HUES48 (cell line): ENCODE data around the gene NRG2.

Experiments
- H3K27ac ChIP-seq: one replicate; pipeline ENCODE4 v1.7.0; 2013; ENCODE audit warnings: low read depth, low read length, inconsistent platforms
- H3K27me3 ChIP-seq: 2 replicates; pipeline ENCODE4 v1.6.1; 2013; ENCODE audit warnings: mild to moderate bottlenecking, low read length; ENCODE audit not compliant: control insufficient read depth, insufficient read depth
- H3K36me3 ChIP-seq: 2 replicates; pipeline ENCODE4 v1.6.1; 2013; ENCODE audit warnings: low read length; ENCODE audit not compliant: control insufficient read depth, insufficient read depth
- H3K4me1 ChIP-seq: 2 replicates; pipeline ENCODE4 v1.6.1; 2013; ENCODE audit warnings: mild to moderate bottlenecking, low read length; ENCODE audit not compliant: control insufficient read depth, insufficient read depth
- H3K4me3 ChIP-seq: 2 replicates; pipeline ENCODE4 v1.5.1; 2013; ENCODE audit warnings: mild to moderate bottlenecking, low read depth, low read length
- H3K9ac ChIP-seq: 2 replicates; pipeline ENCODE4 v1.6.1; 2013; ENCODE audit warnings: mild to moderate bottlenecking, low read depth, low read length, moderate library complexity
- H3K9me3 ChIP-seq: 2 replicates; pipeline ENCODE4 v1.6.1; 2013; ENCODE audit warnings: low read length; ENCODE audit not compliant: control insufficient read depth, insufficient read depth

NRG2 gene

DNA sequence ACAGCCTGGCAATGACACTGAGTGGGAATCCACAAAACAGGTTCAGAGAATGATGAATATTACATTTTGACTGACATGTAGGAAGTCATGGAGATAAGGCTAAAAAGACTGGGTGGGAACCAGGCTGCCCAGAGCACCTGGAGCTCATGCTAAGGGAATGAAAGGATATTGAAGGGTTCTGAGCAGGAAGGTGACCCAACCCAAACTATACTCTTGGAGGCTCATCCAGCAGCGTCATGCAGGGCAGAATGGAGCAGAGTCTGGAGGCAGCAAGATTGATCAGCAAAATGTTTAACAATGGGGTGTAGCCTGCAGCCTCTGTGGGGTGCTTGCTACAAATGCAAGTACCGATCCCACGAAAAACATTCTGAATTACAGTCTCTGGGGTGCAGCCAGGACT is 127.3 kb downstream of the NRG2 start:
- no peak overlapping the region for H3K4me3 ChIP-seq
- no peak overlapping the region for H3K27ac ChIP-seq

DNA sequence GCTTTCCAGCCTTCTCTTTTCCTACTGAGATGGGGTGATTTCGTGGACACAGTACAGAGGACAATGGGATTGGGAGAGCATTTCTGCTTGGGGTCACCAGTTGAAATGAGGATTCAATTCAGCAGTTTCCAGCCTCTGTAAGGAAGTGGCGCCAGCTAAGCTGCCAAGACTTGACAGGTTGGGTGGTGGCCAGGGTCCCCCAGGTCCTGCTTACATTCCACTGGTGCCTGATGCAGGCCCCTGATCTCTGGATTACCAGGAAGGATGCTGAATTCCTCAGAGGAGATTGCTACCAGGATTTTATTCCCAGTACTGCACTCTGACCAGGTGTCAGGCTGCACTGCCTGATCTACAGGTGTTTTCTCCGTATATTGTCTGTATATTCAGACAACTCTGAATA is 127.8 kb downstream of the NRG2 start:
- peaks cover 6% of the 10 kb centered on the region; the same call in 1 of the 2 replicates for H3K27me3 ChIP-seq
- peaks cover 9% of the 10 kb centered on the region for H3K4me1 ChIP-seq
- H3K9me3 ChIP-seq = no peaks in the 10 kb centered on the region
- H3K9ac ChIP-seq = no peak overlapping the region
- no peaks in the 10 kb centered on the region for H3K36me3 ChIP-seq
- no peak overlapping the region for H3K4me3 ChIP-seq
- H3K27ac ChIP-seq = no peak overlapping the region

More for the DNA sequence above, 127.3 kb downstream of the NRG2 start:
- Histone ChIP-seq H3K9me3 (no peaks in the 10 kb centered on the region), H3K9ac (no peak overlapping the region), H3K27me3 (peaks cover 6% of the 10 kb centered on the region; the same call in 1 of the 2 replicates), H3K36me3 (no peaks in the 10 kb centered on the region), H3K4me1 (peaks cover 9% of the 10 kb centered on the region)

DNA sequence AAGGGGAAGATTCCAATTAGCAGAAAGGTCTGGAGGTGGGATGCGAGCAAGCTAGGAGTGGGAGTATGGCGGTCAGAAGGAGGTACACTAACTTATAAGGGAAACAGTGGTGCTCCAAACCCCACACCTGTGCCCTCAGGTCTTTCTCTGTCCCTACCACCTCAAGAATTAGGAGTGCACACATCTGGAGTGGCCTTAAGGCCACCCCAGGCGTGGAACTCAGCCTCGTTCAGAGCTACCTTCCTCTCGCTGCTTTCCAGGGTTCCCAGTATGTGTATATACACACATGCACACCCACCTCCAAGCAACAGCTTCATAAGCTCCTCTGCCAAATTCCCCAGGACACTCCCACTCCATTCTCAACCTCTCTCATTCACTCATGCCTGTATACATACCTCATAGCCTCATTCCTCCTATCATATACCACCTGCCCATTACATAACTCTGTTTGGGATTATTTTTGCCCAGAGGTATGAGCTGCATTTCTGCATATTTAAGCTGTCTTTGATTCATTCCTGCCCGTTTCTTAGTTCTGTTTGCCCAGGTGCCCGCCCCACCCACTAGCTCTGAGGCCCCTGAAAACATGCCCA is 128.8 kb downstream of the NRG2 start:
- H3K4me1 ChIP-seq = peaks cover 9% of the 10 kb centered on the region
- no peaks in the 10 kb centered on the region for H3K36me3 ChIP-seq
- H3K9me3 ChIP-seq = no peaks in the 10 kb centered on the region
- no peak overlapping the region for H3K27ac ChIP-seq
- H3K9ac ChIP-seq = no peak overlapping the region
- no peak overlapping the region for H3K4me3 ChIP-seq
- H3K27me3 ChIP-seq = peaks cover 5% of the 10 kb centered on the region; the same call in 1 of the 2 replicates

- Histone ChIP-seq H3K36me3 (no peaks in the 10 kb centered on the region), H3K4me1 (peaks cover 9% of the 10 kb centered on the region), H3K9ac (no peak overlapping the region), H3K9me3 (no peaks in the 10 kb centered on the region), H3K27me3 (peaks cover 5% of the 10 kb centered on the region; the same call in 1 of the 2 replicates), H3K27ac (no peak overlapping the region), H3K4me3 (no peak overlapping the region)
These were observed 130.3 kb downstream of the NRG2 start for GRCh38 chr5:139912804-139913203.

DNA sequence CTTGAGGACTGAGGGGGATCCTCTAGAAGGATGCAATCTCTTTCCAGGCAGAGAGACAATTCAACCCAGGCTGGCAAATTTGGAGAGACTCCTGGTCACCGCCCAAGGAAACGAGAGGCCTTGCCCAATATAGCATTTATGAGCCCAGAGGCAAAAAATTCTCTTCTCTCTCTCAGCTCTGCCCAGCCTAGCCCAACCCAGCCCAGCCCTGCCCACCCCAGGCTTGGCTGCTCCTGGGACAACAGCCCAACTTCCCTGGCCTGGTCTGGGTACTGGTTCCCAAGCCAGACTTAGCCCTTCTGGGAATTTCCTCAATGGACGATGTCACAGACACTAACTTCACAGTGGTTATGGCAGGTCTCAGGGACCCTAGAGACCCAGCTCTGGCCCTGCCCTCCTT is 130.9 kb downstream of the NRG2 start:
- H3K4me3 ChIP-seq = no peak overlapping the region
- H3K27me3 ChIP-seq = peaks cover 11% of the 10 kb centered on the region
- no peak overlapping the region for H3K27ac ChIP-seq
- H3K4me1 ChIP-seq = peaks cover 9% of the 10 kb centered on the region
- H3K9ac ChIP-seq = no peak overlapping the region
- H3K36me3 ChIP-seq = no peaks in the 10 kb centered on the region
- H3K9me3 ChIP-seq = no peaks in the 10 kb centered on the region

GRCh38 chr5:139911425-139912120 is 131.5 kb downstream of the NRG2 start:
- Histone ChIP-seq H3K9me3 (no peaks in the 10 kb centered on the region), H3K4me1 (peaks cover 9% of the 10 kb centered on the region), H3K27me3 (peaks cover 17% of the 10 kb centered on the region), H3K4me3 (no peak overlapping the region), H3K27ac (no peak overlapping the region), H3K9ac (no peak overlapping the region), H3K36me3 (no peaks in the 10 kb centered on the region)

DNA sequence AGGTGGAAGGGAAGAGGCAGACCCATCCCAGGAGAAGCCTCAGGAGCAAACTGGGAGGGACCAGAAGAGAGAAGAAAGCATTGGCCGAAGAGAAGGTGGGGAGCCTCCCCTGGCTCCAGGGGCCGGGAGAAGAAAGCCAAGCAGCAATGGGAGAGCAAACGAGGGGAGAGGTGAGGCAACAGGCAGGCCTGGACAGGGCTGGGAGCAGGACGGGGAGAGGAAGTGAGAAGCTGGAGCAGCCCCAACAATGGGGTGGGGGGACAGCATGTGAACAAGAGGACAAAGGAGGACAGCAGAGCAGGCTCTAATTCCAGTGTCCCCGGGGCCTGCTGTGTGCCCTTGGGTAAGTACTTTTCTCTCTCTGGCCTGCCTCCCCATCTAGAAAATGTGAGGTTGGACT is 132.2 kb downstream of the NRG2 start:
- Histone ChIP-seq H3K9me3 (no peaks in the 10 kb centered on the region), H3K27ac (no peak overlapping the region), H3K36me3 (no peaks in the 10 kb centered on the region), H3K27me3 (peaks cover 23% of the 10 kb centered on the region), H3K9ac (no peak overlapping the region), H3K4me1 (peaks cover 6% of the 10 kb centered on the region), H3K4me3 (no peak overlapping the region)

GRCh38 chr5:139910036-139910435 is 133.1 kb downstream of the NRG2 start:
- Histone ChIP-seq H3K27me3 (peaks cover 31% of the 10 kb centered on the region), H3K27ac (no peak overlapping the region), H3K4me3 (no peak overlapping the region), H3K36me3 (no peaks in the 10 kb centered on the region), H3K9me3 (no peaks in the 10 kb centered on the region), H3K4me1 (peaks cover 3% of the 10 kb centered on the region; the same call in 1 of the 2 replicates), H3K9ac (no peak overlapping the region)

DNA sequence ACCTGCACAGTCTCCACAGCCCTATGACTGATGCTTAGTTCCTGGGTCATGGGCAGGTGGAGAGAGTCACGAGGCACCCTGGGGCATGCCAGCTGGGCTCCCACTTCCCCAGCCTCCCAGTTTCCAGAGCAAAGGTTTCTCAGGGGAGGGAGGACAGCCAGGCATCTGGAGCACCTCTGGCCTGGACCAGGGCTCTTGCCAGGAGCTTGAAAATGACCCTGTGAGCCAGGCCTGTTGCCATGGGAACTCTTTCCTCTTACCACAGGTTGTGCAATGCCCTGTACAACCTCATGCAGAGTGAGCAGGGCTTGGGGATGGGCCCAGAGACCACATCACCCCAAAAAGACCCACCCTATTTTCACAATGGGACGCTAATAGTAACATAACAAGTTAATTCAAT is 134.3 kb downstream of the NRG2 start:
- Histone ChIP-seq H3K27me3 (peaks cover 44% of the 10 kb centered on the region), H3K4me3 (no peak overlapping the region)

DNA sequence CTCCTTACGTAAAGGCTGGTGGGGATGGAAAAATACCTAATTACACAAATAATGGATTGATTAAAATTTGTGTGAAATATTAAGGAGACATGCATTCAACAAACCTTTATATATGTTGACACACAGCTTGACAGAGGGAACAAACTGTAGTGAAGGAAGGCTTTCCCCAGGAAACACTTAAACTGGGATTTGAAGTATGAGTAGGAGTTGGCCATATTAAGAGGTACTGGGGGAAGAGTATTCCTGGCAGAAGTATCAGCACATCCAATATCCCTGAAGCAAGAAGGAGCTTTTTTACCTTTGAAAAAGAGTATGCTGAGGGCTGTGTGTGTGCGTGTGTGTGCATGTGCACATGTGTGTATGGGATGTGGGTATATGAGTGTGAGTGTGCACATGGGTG is 136.4 kb downstream of the NRG2 start:
- H3K27me3 ChIP-seq = peaks cover 65% of the 10 kb centered on the region

More for the DNA sequence above, 134.3 kb downstream of the NRG2 start:
- no peaks in the 10 kb centered on the region for H3K9me3 ChIP-seq
- no peak overlapping the region for H3K9ac ChIP-seq
- no peak overlapping the region for H3K27ac ChIP-seq
- no peaks in the 10 kb centered on the region for H3K36me3 ChIP-seq
- H3K4me1 ChIP-seq = peaks cover 6% of the 10 kb centered on the region; the same call in 1 of the 2 replicates

More for the DNA sequence above, 136.4 kb downstream of the NRG2 start:
- Histone ChIP-seq H3K36me3 (no peaks in the 10 kb centered on the region), H3K9ac (no peak overlapping the region), H3K27ac (no peak overlapping the region), H3K4me1 (peaks cover 6% of the 10 kb centered on the region; the same call in 1 of the 2 replicates), H3K4me3 (no peak overlapping the region), H3K9me3 (no peaks in the 10 kb centered on the region)
